HL-60/S4 (cell line): ENCODE data around the gene DTNB.

ENCODE experiments used
- in situ Hi-C: fragments of 300-500 bp; cut with MboI; formaldehyde crosslinking; loops from 2 replicates; pipeline ENCODE4 v1.14.3; 2022; ENCODE audit warnings: low sequenced_read_pairs

Gene DTNB

GRCh38 chr2:25592766-25593292 is 80.5 kb downstream of the DTNB start:
- in situ Hi-C loops: no loop called here

- in situ Hi-C loops: no loop called here
These were observed 82.4 kb downstream of the DTNB start for GRCh38 chr2:25590921-25591505.

DNA sequence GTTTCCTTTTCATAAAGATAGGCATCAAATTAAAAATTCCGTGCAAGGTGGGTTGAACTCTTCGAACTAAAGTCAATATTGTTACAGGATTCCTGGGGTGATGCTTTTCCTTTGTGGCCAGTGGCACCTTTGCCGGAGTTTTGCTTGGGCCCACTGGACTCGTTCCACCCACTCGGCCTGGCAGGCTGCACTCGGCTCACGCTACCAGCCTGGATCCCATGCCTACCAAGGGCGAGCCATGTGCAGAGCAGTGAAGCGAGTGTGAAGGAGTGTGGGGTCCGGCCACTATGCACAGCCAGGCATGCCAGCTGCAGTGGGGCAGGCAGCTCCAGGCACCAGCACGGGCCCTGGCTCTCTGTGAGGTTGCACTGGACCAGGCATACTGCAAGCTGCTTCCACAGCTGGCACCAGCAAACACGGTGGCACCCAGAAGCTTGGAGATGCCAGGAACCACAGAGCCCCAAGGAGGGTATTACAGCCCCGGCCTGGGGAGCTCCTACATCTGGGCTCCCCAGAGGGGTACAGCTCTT is 83.6 kb downstream of the DTNB start:
- in situ Hi-C loops: no loop called here

GRCh38 chr2:25588576-25588975 is 84.8 kb downstream of the DTNB start:
- in situ Hi-C loops: no loop called here

GRCh38 chr2:25587361-25587760 is 86.0 kb downstream of the DTNB start:
- in situ Hi-C loops: no loop called here

- in situ Hi-C loops: no loop called here
These were observed 86.6 kb downstream of the DTNB start for GRCh38 chr2:25586726-25587144.

DNA sequence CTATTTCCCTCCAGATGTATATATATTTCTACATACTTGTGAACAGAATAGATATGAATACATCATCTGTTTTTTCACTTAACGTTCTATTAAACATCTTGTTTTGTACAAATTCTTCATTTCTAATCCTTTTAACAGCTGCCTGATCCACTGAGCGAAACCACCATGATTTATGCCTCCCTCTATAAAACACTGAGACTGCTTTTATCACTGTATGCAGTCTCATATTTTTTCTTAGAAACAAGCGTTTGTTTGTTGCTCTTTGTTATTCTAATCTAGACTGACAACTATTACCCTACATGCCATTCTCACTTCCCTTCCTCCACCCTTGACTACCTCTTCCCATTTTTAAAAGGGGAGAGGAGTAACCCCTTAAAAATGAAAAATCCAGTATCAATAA is 88.2 kb downstream of the DTNB start:
- in situ Hi-C loops: no loop called here

DNA sequence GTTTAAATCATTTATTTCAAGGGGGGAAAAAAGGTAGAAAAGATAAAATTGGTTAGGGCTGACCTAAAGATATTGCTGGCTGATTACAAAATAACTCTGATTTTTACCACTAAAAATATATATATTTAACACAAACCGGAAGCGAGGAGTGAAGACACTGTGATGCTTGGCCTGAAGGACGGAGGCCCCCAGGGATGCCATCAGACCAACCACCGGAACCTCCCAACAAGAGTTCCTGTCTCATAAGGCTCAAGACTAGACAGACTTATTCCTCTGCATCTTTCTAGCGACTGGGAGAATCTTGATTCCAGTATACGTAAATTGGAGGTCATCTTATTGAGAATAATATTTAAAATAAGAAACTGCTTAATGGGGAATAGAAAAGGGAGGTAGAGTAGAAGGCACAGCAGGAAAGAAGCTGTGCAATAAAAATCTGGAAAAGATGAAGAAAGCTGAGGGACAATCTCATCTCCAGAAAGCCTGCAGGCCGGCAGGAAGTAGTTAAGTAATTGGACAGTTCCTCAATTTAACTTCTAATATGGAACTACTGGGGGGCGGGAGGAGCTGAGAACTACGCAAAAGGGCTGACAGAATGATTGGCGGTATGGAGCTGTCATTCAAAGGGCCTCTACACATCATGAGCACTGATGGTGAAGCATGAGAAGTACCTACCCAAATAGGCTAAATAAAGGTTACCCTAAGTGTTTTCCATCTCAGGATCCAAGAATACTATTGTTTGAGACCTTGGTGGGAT is 91.1 kb downstream of the DTNB start:
- in situ Hi-C loops: no loop called here

- in situ Hi-C loops: no loop called here
These were observed 96.8 kb downstream of the DTNB start for GRCh38 chr2:25576596-25576995.

GRCh38 chr2:25572638-25573037 is 100.7 kb downstream of the DTNB start:
- in situ Hi-C loops: no loop called here

DNA sequence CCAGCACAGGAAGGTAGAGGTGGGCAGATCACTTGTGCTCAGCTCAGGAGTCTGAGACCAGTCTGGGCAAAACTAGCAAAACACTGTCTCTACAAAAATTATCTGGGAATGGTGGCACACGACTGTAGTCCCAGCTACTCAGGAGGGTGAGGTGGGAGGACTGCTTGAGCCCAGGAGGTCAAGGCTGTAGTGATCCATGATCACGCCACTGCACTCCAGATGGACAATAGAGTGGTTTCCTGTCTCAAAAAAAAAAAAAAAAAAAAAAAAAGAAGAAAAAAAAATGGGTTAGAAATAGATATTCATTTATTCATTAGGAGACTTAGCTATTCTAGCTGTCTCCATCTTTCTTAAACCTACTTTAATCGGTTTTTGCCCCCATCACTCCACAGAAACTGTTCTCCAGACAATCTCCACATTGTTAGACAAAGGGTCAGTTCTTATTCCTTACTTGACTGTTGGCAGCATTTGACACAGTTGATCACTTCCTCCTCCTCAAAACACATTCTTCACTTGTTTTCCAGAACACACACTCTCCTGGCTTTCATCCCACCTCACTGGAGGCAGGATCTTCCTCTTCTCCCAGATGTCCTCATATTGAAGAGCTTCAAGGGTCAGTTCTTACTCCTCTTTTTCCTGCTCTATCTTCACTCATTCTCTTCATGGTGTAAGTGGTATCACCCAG is 103.1 kb downstream of the DTNB start:
- in situ Hi-C loops: no loop called here

DNA sequence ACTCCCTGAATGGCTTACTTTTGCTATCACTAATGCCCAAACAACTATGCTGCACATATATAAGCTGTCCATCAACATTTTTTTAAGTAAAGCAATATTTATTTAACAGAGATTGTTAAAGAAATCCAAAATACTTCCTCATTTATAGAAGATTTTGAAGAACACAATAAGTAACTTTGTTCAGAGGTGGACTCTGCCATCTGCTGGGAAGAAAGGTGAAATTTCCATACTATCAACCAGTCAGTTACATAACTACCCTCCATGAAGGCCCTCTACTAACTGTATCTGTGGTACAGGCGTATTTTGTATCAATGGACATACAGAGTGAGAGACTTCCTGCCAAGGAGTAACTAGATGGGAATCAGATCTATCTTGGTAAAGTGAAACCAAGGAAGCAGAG is 106.0 kb downstream of the DTNB start:
- in situ Hi-C loops: no loop called here

- in situ Hi-C loops: no loop called here
These were observed 106.7 kb downstream of the DTNB start for GRCh38 chr2:25566694-25567093.

- in situ Hi-C loops: no loop called here
These were observed 107.3 kb downstream of the DTNB start for GRCh38 chr2:25566094-25566493.

GRCh38 chr2:25561136-25561850 is 112.1 kb downstream of the DTNB start:
- in situ Hi-C loops: no loop called here

DNA sequence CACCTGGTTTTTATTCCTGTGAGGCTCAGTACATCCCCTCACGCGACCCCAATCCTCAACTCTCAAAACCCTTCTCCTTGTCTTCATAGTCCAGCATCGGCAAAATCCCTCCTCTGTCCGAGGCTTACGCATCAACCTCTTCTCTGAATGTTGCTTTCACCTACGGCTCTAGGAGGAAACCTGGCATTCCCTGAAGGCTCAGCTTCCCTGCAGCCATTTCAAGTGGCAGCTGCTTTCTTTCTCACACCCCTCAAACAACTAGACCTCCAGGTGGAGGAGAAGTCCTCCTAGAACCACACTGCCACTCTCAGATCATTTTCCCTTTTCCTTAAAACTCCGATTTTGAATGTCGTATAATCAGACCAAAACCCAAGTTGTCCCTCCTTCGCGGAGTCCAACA is 114.2 kb downstream of the DTNB start:
- in situ Hi-C loops: no loop called here

DNA sequence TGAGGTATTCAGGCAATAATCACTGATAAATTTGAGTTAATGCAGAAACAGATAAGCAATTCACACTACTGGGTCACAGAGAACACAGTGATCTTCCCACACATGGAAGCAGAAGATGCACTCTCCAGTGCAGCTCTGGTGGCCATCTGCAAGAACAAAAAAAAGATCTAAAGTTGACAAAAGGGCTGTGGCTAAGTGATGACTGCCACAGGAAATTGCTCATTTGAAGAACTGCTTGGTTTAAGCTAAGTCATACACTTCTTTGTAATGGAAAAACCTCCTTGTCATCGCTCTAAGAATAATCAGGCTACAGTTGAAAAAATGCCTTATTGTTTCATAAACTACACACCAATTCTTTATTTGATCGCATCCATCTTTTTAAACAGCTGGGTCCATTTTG is 115.1 kb downstream of the DTNB start:
- in situ Hi-C loops: no loop called here

- in situ Hi-C loops: no loop called here
These were observed 116.0 kb downstream of the DTNB start for GRCh38 chr2:25557179-25558036.

DNA sequence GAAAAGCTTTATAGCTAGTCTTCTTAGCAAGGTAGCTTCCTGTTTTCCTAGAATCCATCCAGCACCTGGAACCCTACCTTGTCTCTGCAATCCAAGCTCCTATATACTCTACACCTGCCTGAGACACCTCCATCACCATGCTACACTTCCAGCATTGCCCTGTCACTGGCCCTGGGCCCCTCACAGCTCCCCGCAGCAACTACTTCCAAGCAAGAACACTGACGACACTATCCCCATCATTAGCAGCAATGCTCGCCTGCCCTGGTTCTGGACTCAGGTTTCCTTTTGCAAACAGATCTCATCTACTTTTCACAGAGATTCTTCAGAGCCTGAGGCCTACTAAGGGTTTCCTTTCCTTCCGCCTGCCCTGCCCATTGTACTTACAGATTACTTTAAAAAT is 121.1 kb downstream of the DTNB start:
- in situ Hi-C loops: no loop called here

DNA sequence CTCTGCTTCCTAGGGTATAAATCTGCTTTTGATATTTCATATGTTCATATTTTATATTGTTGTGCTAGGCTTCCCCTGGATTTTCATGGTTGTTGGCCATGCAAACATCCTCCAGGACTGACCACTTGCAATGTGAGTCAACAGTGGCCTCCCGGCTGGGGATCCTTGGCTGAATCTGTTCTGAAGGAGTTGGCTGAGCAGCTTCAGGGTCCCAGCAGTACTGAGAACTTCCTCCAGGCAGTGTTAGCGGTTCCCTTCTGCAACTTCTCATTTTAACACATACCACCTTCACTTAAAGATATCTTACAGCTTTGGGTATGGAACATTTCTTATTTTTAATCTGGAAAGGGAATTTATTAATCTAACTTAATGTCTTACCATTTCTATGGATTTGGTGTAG is 122.1 kb downstream of the DTNB start:
- in situ Hi-C loops: no loop called here
